NCI-H187 (cell line): Measurements from ENCODE around the gene TTC28.

Experiments used
- DNase-seq, 2 experiments: peaks; one replicate each; lab custom pipeline; 2025; lab: John Stamatoyannopoulos, UW

The TTC28 gene

DNA sequence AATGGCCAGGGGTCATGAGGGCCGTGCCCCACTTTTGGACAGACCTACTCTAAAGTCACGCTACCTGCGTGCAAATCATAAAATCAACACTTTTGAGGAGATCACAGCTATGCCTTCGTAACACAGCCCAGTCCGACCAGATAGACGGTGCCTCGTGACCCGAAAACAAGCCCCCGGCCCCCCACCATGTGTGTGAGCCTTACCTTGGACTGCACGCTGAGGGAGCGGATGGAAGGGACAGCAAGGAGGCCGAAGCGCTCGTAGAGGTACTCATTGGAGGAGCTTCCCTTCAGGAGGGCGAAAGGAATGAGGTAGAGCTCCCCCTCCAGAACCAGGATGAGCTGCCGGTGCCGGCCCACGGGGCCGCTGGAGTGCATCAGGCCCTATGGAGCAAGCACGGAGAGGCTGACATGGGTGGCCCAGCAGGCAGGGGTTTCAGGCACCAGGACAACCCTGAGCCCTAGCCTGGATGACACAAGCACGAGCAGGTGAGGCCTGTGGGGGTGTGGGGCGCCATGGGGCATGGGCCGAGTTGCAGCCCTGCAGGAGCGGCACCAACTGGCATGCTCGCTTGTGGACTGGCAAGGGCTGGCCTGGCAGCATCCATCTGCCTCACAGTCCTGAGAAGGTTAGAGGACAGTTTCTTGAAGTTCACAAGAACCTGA, 678.3 kb downstream of the TTC28 start:
- DNase-seq, result no peak

DNA sequence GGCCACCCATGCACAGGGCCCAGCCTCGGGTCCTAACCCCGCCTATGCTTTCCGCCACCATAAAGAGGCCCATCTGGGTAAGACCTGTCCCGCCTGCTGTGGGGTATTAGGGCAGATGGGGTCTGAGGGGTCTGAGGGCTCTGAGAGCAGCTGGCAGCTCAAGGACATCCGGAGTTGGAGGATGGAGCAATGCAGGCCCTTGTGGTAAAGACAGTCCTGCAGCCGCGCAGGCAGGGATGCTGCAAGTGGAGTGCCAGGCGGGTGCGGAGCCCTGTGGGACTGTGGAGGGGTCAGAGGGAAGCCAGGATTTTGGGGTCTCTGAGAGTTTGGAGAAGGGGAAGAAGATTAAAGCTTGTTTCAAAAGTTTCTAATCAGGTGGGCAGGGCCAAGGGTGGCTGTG, 679.3 kb downstream of the TTC28 start:
- no peak for DNase-seq

DNA sequence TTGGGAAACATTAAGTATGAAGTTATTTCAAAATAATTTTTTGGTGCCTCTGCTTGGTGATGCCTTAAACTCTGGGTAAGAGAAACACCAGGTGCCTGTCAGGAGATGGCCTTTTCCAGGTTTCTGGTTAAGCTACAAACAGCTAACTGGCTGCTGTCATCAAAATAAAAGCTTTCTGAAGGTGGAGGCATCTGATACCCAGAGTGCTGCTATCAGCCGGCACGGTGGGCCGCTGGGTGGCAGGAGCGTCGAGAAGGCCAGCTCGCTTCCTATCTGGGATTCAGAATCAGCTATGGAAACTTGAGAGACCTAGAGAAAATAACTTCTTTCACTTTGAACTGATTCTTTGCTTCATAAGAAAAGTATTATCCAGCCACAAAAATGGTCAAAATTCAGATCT, 679.8 kb downstream of the TTC28 start:
- no peak for DNase-seq

DNA sequence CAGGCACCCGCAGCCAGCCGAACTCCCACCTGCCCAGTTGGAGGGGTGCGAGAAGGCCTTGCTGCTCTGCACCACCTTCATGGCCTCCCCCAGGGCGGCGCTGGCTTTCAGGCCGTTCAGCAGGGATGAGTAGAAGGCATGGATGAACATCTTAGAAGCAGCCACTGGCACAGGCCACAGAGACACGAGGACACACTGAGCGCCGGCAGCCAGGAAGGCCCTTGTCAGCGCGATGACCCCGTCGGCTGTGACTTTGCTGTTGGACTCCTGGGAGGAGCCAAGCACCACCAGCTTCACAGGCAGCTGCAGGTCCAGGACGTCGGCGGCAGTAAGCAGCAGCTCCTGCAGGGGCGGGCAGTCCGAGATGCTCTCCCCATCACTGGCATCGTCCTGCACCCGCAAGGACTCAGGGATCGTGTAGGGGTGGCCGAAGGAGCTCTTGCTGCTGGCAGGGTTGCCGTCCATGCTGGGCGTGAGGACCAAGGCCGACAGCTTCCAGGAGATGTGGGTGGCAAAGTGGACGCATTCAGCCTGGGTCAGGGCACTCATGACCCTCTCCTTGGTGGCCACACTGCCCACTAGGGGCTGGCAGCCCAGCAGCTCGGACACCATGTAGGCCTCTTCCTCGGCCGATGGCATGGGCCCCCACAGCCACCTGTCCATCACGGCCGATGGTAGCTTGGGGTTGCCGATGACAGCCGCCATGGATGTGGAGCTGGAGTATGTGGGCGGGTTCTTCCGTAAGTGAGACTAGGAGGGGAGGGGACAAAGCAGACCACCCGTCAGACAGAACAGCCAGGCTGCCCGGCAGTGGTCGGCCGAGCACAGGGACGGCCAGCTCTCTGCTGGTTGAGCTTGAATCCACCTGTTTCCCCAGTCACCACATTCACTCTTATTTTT, 680.9 kb downstream of the TTC28 start:
- no peak for DNase-seq

DNA sequence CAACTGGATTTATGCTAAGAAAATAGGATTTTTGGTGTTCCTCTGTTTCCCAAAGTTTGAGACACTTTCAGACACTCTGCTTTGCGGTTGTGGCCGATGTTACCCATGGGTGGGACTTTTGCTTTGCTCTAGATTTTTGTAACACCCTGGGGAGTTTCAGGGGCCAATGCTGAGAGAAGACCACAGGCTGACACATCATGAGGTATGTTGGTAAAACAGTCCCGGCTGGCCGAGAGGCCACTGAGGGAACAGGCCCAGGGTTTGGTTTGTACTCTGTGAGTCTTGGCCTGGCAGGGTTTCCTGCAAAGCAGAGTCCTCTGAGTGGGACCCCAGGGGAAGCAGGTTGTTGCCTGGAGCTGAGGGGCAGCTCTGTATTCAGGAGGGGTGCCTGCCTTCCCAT, 682.1 kb downstream of the TTC28 start:
- DNase-seq, result no peak

DNA sequence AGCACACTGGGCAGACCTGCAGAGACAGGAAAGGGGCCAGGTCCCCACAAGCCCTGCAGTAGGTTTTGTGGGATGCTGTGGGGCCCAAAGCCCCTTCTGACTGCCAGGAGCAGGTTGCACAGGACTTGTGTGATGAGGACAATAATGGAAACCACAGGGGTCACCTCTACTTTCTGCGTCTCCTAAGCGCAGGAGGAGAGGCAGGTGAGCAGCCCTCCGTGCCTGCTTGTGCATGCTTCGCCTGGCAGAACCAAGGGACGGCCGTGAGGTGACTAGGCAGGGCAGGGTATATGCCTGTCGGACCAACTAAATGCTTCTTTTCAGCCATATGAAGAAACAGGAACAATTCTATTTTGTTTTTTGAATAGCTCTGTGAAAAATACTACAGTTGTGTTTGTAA, 682.7 kb downstream of the TTC28 start:
- DNase-seq, result no peak

DNA sequence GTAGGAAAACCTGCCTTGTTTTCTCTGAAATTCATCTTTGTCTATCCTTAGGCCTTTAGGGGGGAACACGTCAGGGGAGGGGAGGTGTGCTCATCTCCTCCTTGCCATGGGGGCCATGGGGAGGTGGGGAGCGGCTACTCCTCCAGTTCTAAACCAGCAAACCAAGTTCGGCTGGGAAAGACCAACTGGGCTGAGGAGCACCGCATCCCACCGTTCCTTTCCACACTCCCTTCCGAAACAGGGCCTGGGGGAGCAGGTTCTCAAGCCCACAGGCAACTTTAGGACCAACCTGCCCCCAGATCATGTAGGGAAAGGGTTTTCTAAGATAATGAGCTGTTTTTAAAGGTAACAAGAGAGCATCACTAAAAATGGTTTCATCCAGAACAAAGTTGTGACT, 683.1 kb downstream of the TTC28 start:
- no peak for DNase-seq

DNA sequence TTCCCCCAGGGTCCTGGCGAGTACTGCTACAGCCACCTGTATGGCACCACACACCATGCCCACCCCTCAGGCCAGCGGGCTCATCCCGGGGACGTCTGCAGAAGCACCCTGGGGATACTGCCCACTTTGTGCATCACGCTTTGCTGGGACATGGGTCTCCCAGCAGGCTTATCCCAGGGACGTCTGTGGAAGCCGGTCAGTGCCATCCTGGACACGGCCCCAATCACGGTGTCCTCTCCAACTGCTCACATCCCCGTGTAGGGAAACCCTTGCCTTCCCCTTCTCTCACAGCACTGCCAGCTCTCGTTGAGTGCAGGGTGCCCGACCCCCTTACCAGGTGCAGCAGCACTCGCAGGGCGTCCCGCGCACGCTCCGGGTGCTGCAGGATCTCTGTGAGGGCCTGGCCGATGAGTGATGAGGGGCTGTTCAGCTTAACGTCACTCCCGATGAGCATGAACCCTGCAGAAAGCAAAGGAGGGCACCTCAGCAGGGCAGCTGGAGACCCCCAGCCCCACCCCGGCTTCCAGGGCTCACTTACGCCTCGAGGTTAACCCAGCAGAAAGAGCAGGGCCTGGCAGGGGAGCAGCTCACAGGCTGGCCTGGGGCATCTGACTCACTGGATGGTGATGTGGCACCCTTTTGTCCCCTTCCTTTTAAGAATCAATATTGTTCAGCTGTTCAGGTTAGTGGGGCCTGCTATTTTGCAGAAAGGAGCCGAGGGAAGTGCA, 683.7 kb downstream of the TTC28 start:
- no peak for DNase-seq

DNA sequence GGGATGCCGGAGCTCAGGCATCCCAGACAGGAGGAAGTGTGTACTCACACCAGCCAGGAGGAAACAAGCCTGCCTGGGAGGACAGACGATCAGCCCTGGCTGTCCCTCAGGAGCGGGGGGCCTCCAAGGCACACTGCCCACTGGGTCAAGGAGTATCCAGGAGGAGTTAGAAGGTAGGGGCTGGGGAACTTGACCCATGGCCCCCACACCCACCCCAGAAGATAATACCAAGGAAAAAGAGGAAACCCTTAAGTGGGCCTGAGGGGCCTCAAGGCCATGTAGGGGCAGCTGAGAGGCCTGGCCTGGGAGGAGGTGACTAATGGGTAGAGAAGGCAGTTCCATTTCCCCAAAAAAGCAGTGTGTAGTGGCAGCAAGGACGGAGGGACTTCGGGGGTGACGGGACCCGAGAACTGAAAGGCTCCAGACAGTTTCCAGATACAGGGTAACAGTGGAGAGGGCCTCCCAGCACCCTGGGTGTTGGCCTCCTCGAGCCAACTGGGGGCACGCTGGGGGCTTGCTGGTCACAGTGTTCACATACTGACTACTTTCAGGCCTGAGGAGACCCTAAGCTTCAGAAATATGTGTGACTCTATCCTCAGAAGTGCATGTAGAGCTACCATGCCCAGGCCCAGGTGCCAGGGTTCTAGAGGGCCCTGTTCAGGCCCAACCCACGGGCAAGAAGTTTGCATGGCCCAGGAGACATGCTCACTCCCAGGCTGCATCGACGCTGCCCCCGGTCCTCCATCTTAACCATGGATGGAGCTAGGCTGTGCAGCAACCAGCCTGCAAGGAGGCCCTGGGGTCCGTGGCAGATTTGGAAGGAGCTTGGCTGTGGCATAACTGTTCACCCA, 684.9 kb downstream of the TTC28 start:
- DNase-seq, result no peak

DNA sequence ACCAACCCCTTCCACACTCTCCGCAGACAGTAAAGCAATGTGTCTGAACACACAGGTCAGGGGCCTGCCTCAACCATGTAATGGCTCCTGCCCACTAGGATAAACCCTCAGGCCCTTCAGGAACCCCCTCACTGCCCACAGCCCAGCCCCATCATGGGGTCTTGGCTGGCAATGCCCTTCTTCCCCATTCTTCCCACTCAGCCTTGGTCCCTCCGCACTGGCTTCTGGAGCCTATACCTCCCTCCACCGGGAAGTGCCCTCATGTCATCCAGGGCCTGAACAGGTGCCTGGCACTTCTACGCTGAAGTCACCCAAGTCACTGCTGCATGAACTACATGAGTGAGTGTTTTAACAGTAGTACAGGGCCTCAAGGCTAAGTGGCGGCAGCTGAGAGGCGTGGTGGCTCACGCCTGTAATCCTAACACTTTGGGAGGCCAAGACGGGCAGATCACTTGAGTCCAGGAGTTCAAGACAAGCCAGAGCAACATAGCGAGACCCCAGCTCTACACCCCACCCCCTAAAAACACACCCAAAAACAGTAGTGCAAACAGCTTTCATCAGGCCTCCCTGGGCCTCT, 685.8 kb downstream of the TTC28 start:
- DNase-seq, result no peak

DNA sequence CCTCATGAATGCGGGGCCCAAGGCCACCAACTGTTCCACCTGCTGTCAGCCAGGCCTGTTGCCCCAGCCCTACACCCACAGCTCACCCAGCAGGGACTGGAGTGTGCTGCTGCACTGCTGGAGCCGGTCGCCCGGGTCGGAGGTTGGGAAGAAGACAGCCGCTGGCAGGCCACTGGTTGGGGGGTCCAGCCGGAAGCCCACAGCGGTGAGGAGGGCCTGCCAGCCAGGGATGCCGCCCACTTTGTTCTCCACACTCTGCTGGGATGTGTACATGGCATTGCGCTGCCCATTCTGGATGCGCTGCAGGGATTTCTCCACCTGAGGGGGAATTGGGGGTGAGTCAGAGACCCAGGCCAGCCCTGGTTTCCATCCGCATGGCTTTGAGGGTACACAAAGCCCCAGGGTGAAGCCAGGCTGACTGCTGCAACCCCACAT, 686.4 kb downstream of the TTC28 start:
- no peak for DNase-seq

DNA sequence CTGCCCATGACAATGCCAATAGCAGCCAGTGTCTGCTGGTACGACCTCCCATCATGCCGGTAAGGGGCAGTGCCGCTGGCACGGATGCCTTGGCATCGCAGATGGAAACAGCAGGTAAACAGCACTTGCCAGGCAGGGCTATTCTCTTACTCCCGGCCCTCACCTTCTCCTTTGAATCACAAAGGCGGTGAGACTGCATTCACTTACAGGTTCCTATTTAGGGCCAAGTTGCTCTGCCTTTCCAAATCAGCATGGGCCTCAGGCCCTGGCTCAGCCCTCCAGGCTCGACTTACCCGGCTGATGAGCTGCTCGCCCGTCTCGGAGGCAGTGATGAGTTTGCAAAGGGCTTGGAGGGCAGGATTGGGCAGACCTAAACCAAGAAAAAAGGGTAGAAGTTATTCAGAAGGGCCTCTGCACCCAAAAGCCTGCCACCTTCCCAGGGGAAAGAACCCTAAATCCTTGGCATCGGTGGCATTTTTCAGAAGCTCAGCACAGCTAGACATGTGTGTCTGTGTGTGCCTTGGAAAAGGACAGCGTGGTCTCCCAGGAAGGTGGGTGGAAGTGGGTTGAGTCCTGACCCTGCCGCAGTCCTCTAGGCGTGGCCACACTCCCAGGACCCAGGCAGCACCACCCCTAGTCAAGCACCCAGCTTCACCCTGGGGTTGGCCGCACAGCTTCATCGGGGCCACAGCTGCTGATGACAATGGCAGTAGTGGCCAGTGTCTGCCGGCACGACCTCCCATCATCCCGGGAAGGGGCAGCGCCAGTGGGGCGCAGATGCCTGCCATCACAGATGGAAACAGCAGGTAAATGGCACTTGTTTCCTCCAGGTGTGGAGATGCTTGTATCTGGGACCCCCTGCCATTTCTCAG, 687.1 kb downstream of the TTC28 start:
- no peak for DNase-seq

DNA sequence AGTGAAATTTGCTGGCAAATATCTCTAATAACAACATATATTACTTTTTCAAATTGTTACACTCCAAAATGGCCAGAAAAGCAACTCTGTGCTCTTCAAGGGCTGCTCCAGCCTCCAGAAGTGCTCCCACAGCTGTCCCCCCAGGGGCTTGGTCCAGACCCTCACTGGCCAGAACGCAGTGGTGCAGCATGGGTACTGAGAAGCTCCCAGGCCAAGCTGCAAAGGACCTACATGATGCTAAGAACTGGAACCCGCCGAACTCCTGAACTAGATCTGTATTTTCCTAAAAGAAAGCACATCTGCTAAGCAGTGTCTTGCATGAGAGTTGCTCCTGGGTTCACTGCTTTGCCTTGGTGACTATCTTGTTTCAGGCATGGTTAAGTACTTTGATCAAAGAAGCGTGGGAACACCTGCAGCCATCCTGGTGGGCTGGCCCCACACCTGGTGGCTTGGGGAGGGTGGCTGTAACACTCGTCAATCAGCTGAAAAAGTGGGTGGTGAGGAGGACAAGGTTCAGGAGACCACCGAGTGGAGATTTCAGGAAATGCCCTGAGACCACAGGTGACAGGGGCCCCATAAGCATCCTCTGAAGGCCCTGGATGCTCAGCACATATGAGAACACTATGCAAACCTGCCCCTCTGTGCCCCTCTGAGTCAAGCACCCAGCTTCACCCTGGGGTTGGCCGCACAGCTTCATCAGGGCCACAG, 687.9 kb downstream of the TTC28 start:
- no peak for DNase-seq

DNA sequence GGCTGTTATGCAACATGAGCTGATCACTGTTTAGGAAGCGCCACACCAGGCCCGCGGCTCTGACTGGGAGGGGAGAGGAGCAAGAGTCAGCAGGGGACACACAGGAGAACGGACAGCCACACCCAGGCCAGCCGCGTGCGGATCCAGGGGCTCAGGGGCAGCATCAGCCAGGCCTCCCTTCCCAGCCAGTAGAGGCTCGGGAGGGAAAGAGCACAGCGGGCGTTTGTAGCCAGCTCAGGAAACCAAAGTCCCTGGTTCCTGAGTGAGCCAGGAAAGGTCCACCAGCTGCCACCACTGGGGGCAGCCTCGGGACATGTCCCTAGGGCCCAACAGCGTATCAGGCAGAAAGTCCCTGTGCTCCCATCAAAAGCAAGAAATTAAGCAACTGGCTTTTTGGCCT, 688.8 kb downstream of the TTC28 start:
- no peak for DNase-seq

DNA sequence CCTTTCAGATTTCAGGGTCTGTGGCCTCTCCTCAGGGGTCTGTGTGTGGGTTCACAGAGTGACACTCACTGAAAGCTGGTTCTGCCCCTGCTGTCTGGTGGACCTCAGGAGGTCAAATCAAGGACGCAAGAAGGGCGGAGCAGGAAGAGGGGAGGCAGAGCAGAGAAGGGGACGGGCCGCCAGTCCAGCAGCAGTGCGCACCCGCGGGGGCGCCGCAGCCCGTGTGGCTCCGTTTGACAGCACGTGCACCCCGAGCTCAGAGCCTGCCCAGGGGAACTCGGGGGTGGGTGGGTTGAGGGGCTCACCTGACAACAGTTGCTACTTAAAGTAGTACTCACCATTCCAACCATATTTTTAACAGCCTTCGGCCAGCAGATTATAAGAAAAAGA, 689.2 kb downstream of the TTC28 start:
- no peak for DNase-seq

DNA sequence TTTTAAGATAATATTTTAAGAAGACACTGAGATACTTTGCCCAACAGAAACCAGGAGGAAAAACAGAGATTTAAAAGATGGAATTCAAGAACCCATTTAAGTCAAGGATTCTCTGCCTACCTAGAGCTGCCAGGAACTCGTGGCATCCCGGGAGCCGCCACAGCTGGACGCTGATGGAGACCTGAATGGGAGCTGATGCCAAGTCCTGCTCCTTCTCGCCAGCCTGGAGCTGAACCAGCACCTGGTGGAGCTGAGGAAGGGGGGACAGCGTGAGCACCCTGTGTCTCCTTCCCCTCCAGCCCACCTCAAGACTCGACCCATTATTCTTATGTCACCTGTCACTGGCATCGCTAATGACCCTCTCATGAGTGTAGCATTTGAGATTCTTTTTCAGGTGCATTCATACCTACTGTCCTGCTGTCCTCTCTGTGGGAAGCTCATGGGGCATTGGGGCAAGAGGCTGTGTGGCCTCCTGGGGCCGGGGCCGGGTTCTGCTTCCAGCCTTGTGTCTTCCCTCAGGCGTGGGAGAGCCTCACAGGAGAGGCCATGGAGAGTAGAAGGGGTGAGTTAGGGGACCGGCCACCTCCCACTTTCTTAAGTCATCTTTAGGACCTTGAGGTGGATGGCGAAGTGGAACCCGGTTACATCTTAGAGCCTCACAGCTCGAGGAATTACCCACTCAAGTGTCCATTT, 689.7 kb downstream of the TTC28 start:
- DNase-seq, result no peak

DNA sequence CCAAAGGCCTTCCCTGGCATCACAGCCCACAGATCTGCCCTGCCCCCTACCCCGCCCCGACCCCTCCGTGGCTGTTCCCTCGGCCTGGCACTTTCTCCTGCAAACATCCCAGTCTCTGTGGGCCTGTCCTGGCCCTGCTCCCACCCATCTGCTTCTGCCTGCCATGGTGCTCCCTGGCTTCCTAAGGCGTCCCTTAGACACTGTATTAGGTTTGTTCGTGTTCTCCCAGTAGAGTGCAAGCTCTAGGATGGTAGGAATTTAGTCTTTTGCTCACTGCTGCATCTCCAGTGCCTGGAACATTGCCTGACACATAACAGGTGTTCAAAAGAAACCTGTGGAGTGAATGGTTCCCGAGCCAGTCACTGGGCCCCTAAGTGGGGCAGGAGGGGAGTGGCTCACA, 690.9 kb downstream of the TTC28 start:
- DNase-seq, result no peak

DNA sequence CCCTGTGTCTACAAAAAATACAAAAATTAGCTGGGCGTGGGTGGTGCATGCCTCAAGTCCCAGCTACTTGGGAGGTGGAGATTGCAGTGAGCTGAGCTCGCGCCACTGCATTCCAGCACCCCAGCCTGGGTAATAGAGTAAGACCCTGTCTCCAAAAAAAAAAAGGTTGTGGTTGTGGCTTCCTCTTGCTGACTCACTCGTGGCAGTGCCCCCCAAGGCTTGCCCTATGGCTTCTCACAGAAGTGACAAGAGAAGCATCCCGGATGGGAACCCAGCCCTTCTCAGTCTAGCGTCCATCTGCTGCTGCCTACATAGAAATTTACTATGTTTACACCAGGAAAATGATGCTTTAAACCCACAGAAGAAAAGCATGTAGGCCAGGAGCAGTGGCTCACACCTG, 692.1 kb downstream of the TTC28 start:
- DNase-seq, result no peak

DNA sequence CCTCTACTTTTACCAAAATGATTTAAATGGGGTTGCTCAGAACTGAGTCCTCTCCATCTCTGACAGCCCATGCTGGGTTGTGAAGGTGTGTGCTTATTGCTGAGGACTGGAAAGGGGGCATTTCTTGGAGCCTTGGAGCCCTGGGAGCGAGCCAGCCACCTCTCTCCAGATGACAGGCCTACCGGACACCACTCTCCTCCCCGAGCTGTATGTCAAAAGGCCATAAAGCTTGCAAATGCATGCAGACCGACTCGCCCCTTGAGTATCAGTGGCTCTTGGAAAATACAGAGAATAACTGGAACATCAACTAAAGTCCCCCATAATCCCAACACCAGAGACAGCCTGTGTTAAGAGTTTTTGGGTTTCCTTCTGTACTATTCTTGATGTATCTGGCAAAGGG, 692.7 kb downstream of the TTC28 start:
- no peak for DNase-seq
